Trophoblast cell (in vitro differentiated cells and primary cell): ENCODE measurements around the gene PLB1.

ENCODE experiments used
- DNase-seq, 2 donors: peaks; one replicate each; pipeline ENCODE4 v3.0.0-alpha.2; 2016
- H2AFZ ChIP-seq: 2 replicates; pipeline ENCODE4 v1.6.1; 2013; ENCODE audit warnings: low read length, moderate library complexity, mild to moderate bottlenecking; ENCODE audit not compliant: insufficient read depth, poor library complexity
- H2AK5ac ChIP-seq: 2 replicates; pipeline ENCODE4 v1.6.1; 2013; ENCODE audit warnings: mild to moderate bottlenecking, low read length
- H2BK120ac ChIP-seq: 2 replicates; pipeline ENCODE4 v1.6.1; 2013; ENCODE audit warnings: low read length, mild to moderate bottlenecking, moderate library complexity; ENCODE audit not compliant: insufficient read depth, poor library complexity
- H2BK12ac ChIP-seq: 2 replicates; pipeline ENCODE4 v1.6.1; 2013; ENCODE audit warnings: mild to moderate bottlenecking, low read length, moderate library complexity
- H2BK5ac ChIP-seq: 2 replicates; pipeline ENCODE4 v1.6.1; 2013; ENCODE audit warnings: low read length, low read depth, moderate library complexity, mild to moderate bottlenecking; ENCODE audit not compliant: poor library complexity
- H3K14ac ChIP-seq: 2 replicates; pipeline ENCODE4 v1.6.1; 2013; ENCODE audit warnings: mild to moderate bottlenecking, low read length
- H3K18ac ChIP-seq: 2 replicates; pipeline ENCODE4 v1.6.1; 2013; ENCODE audit warnings: mild to moderate bottlenecking, low read length
- H3K23ac ChIP-seq: 2 replicates; pipeline ENCODE4 v1.6.1; 2013; ENCODE audit warnings: low read length
- H3K27ac ChIP-seq: 2 replicates; pipeline ENCODE4 v1.5.1; 2013; ENCODE audit warnings: low read depth, mild to moderate bottlenecking, inconsistent platforms, low read length, moderate library complexity
- H3K27me3 ChIP-seq: 2 replicates; pipeline ENCODE4 v1.6.1; 2013; ENCODE audit warnings: inconsistent platforms, mild to moderate bottlenecking, low read length, moderate library complexity; ENCODE audit not compliant: insufficient read depth
- H3K36me3 ChIP-seq, 2 experiments: 1 replicate in 1 of 2; 2 replicates in 1 of 2; pipeline ENCODE4 v1.6.1; 2013; ENCODE audit warnings: low read length in 2 of 2, mild to moderate bottlenecking in 2 of 2, moderate library complexity in 1 of 2; ENCODE audit not compliant: insufficient read depth in 2 of 2, control insufficient read depth in 1 of 2
- H3K4ac ChIP-seq: 2 replicates; pipeline ENCODE4 v1.6.1; 2013; ENCODE audit warnings: low read depth, mild to moderate bottlenecking, low read length, moderate library complexity
- H3K4me1 ChIP-seq, 2 experiments: 1 replicate in 1 of 2; 2 replicates in 1 of 2; pipeline ENCODE4 v1.6.1; 2013; ENCODE audit warnings: low read length in 2 of 2, mild to moderate bottlenecking in 2 of 2, moderate library complexity in 1 of 2; ENCODE audit not compliant: insufficient read depth in 2 of 2, control insufficient read depth in 1 of 2
- H3K4me2 ChIP-seq: 2 replicates; pipeline ENCODE4 v1.6.1; 2013; ENCODE audit warnings: inconsistent platforms, mild to moderate bottlenecking, low read length, moderate library complexity
- H3K4me3 ChIP-seq: 2 replicates; pipeline ENCODE4 v1.5.1; 2013; ENCODE audit warnings: mild to moderate bottlenecking, low read depth, low read length, inconsistent platforms
- H3K79me1 ChIP-seq: one replicate; pipeline ENCODE4 v1.6.1; 2013; ENCODE audit warnings: low read length
- H3K79me2 ChIP-seq: 2 replicates; pipeline ENCODE4 v1.6.1; 2013; ENCODE audit warnings: low read length, mild to moderate bottlenecking; ENCODE audit not compliant: control insufficient read depth, insufficient read depth, poor library complexity
- H3K9ac ChIP-seq: 2 replicates; pipeline ENCODE4 v1.6.1; 2013; ENCODE audit warnings: mild to moderate bottlenecking, low read length
- H3K9me3 ChIP-seq: 2 replicates; pipeline ENCODE4 v1.6.1; 2013; ENCODE audit warnings: low read depth, mild to moderate bottlenecking, control low read depth, inconsistent platforms, low read length; ENCODE audit not compliant: insufficient read depth
- H4K12ac ChIP-seq: 2 replicates; pipeline ENCODE4 v1.6.1; 2013; ENCODE audit warnings: low read depth, mild to moderate bottlenecking, low read length, moderate library complexity
- H4K8ac ChIP-seq: 2 replicates; pipeline ENCODE4 v1.6.1; 2013; ENCODE audit warnings: low read depth, mild to moderate bottlenecking, low read length, moderate library complexity
- H4K91ac ChIP-seq: one replicate; pipeline ENCODE4 v1.6.1; 2013; ENCODE audit warnings: low read depth, mild to moderate bottlenecking, low read length, moderate library complexity
- WGBS: extraction: QIAGEN DNeasy Blood & Tissue Kit; methylation state at CpG from one replicate; pipeline ENCODE4 v1.1.7; 2013; ENCODE audit warnings: missing lambda C conversion rate; ENCODE audit not compliant: insufficient read length, insufficient coverage; ENCODE audit errors: extremely low coverage; 5-methylcytosine and 5-hydroxymethylcytosine counted together

The PLB1 gene

GRCh38 chr2:28589746-28590463 is 94.0 kb downstream of the PLB1 start:
- Histone ChIP-seq H2BK120ac (no peak overlapping the region), H3K4me1 (peaks cover 9 to 12% of the 10 kb centered on the region in 2 experiments), H3K79me2 (peaks cover 2% of the 10 kb centered on the region), H3K23ac (no peak overlapping the region), H3K27me3 (no peaks in the 10 kb centered on the region), H3K79me1 (peaks cover 9% of the 10 kb centered on the region), H3K9me3 (no peaks in the 10 kb centered on the region), H2AFZ (no peak overlapping the region), H3K36me3 (no peaks in the 10 kb centered on the region), H3K14ac (no peak overlapping the region), H3K18ac (no peak overlapping the region), H2AK5ac (peak overlapping the region; percentile 32), H3K9ac (no peak overlapping the region), H4K8ac (no peak overlapping the region), H2BK12ac (no peak overlapping the region), H4K91ac (no peak overlapping the region), H3K4me3 (no peak overlapping the region), H3K27ac (no peak overlapping the region), H4K12ac (no peak overlapping the region), H2BK5ac (no peak overlapping the region), H3K4me2 (no peak overlapping the region), H3K4ac (no peak overlapping the region)
- no CpG with 5 or more reads among the region's 15 CpGs for WGBS
- no peak for DNase-seq

- H3K4ac ChIP-seq, result no peak overlapping the region
- H3K27me3 ChIP-seq, result no peaks in the 10 kb centered on the region
- no peak overlapping the region for H2BK5ac ChIP-seq
- H2BK120ac ChIP-seq, result no peak overlapping the region
- H3K4me3 ChIP-seq, result no peak overlapping the region
- no peak overlapping the region for H3K4me2 ChIP-seq
- H3K79me1 ChIP-seq, result peaks cover 13% of the 10 kb centered on the region
- no peak overlapping the region for H3K18ac ChIP-seq
- H3K23ac ChIP-seq, result no peak overlapping the region
- WGBS, result no CpG with 5 or more reads among the region's 13 CpGs
- peak overlapping the region; percentile 11 for H4K91ac ChIP-seq
- no peak overlapping the region for H4K8ac ChIP-seq
- no peak overlapping the region for H2AFZ ChIP-seq
- no peak overlapping the region for H3K14ac ChIP-seq
- no peaks in the 10 kb centered on the region for H3K36me3 ChIP-seq
- H3K4me1 ChIP-seq, result peaks cover 9 to 15% of the 10 kb centered on the region in 2 experiments
- no peak overlapping the region for H3K9ac ChIP-seq
- H2AK5ac ChIP-seq, result no peak overlapping the region
- no peak overlapping the region for H3K27ac ChIP-seq
- H4K12ac ChIP-seq, result no peak overlapping the region
- peaks cover 2% of the 10 kb centered on the region for H3K79me2 ChIP-seq
- no peaks in the 10 kb centered on the region for H3K9me3 ChIP-seq
- H2BK12ac ChIP-seq, result no peak overlapping the region
- DNase-seq, result no peak
Observed at GRCh38 chr2:28590496-28591301, 94.8 kb downstream of the PLB1 start.

DNA sequence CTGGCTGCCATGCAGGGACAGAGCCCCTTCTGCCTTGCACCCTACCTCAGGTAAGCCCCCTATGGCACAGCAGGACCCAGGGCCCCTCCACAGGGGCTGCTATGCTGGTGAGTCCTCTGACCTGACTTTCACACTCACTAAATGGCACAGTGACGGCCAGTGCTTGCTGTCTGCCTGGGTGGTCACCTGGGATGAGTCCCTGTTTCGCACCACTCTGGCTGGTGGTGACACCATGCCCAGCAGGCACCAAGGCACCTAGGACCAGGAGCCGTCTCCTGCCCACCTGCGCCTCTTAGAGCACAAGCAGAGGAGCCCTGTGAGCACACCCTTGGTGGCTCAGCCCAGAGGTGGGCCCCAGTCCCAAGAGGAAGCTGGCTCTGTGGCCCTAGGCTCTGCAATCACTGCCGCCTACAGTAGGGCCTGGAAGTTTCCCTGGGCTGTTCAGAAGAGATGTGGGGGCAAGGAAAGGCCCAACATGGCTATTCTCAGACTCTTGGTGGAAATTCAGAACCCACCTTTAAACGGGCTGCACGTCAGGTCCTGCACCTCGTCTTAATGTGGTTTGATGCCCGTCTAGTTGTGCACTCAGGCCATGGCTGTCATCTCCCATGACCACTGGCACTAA is 96.0 kb downstream of the PLB1 start:
- Histone ChIP-seq H3K27ac (no peak overlapping the region), H3K79me2 (peaks cover 2% of the 10 kb centered on the region), H3K9me3 (no peaks in the 10 kb centered on the region), H2BK5ac (no peak overlapping the region), H3K18ac (no peak overlapping the region), H3K36me3 (no peaks in the 10 kb centered on the region), H3K27me3 (no peaks in the 10 kb centered on the region), H4K12ac (no peak overlapping the region), H2BK120ac (no peak overlapping the region), H3K4me2 (no peak overlapping the region), H3K9ac (no peak overlapping the region), H3K79me1 (peaks cover 16% of the 10 kb centered on the region), H3K4ac (no peak overlapping the region), H3K14ac (no peak overlapping the region), H2AK5ac (peak overlapping the region; percentile 9), H3K4me1 (peaks cover 9 to 15% of the 10 kb centered on the region in 2 experiments), H3K4me3 (no peak overlapping the region), H4K8ac (no peak overlapping the region), H4K91ac (no peak overlapping the region), H2BK12ac (no peak overlapping the region), H2AFZ (no peak overlapping the region), H3K23ac (no peak overlapping the region)
- no peak for DNase-seq
- WGBS, result no CpG with 5 or more reads among the region's 9 CpGs

- H3K27me3 ChIP-seq, result no peaks in the 10 kb centered on the region
- H2BK120ac ChIP-seq, result no peak overlapping the region
- no peak overlapping the region for H4K8ac ChIP-seq
- H2AFZ ChIP-seq, result no peak overlapping the region
- DNase-seq, result no peak
- H4K12ac ChIP-seq, result no peak overlapping the region
- WGBS, result no CpG with 5 or more reads among the region's 3 CpGs
- peaks cover 2% of the 10 kb centered on the region for H3K79me2 ChIP-seq
- H3K9me3 ChIP-seq, result no peaks in the 10 kb centered on the region
- H3K18ac ChIP-seq, result no peak overlapping the region
- H3K14ac ChIP-seq, result no peak overlapping the region
- H3K9ac ChIP-seq, result no peak overlapping the region
- H3K79me1 ChIP-seq, result peaks cover 16% of the 10 kb centered on the region
- H2AK5ac ChIP-seq, result no peak overlapping the region
- no peak overlapping the region for H3K4me2 ChIP-seq
- no peak overlapping the region for H3K27ac ChIP-seq
- no peak overlapping the region for H2BK12ac ChIP-seq
- no peak overlapping the region for H4K91ac ChIP-seq
- no peaks in the 10 kb centered on the region for H3K36me3 ChIP-seq
- H3K4ac ChIP-seq, result no peak overlapping the region
- H3K4me3 ChIP-seq, result no peak overlapping the region
- no peak overlapping the region for H2BK5ac ChIP-seq
- peaks cover 9 to 15% of the 10 kb centered on the region in 2 experiments for H3K4me1 ChIP-seq
- no peak overlapping the region for H3K23ac ChIP-seq
Observed at GRCh38 chr2:28592481-28592880, 96.6 kb downstream of the PLB1 start.
